Left ventricle myocardium superior (tissue), 1 donor: ENCODE results near the gene NUDT8. TPM values are rescaled to one million over a fixed set of nuclear protein-coding genes. Genes with fewer than 3 reads are reported as not detected.
"Not testable (repeated sequence)": the region's sequence is repeated elsewhere in the genome, so short reads cannot be mapped to it uniquely, and the experiment has no call there.

Experiments used
- ATAC-seq: fragments of 200-7000 bp; cut with Tn5 transposase; one replicate; pipeline ENCODE4 v1.9.1; 2020; ENCODE audit warnings: mild to moderate bottlenecking, moderate library complexity
- DNase-seq: peaks from one replicate; pipeline ENCODE4 v3.0.0-alpha.2; 2020
- intact Hi-C: fragments of 100-400 bp; cut with micrococcal nuclease; formaldehyde crosslinking; loops from one replicate; pipeline ENCODE4 v1.11.0; 2022
- total RNA-seq: library from RNA; stranded (reverse); fragmentation: NEBNext Ultra II Directional; extraction: Animal tissue kit (Norgen Biotek cat#: 25700); gene quantifications from one replicate; pipeline ENCODE4 v1.2.1, GENCODE V29; 2021
- donor health status: DM: no; HTN: yes; CAD: no; lungs with severe emphysema.

NUDT8 gene
- total RNA-seq, 1 donor from 2014 or later = 106 TPM

DNA sequence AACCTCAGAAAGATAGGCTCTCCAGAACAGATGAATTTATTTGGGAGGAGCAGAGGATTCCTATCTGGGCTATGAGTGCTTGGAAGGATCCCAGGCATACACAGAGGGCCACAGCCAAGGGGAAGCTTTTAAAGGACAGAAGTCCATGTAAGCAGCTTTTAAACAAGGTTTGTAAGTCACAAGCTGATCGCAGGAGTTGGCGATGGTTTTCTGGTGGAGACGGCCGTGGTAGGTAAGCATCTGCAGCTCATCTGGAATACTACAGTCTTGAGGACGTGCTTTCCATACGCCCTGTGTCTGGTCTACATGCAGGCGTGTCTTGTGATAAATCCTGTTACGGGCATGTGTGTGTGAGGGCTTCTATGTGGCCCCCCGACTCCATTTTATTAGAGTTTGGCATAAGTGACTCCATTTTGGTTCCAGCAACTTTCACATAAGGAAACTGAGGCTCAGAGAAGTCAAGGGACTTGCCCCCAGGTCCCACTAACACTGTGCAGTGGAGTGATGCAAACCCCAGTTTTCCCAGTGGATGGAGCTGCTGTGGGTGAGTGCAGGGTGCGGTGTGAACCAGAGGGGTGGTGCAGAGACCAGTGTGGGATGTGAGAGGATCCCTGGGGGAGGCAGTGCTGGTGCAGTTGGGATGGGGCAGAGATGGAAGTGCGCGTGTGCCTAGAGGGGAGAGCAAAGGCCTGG is 32.6 kb upstream of the NUDT8 start:
- intact Hi-C loops = no loop called here
- DNase-seq = no peak
- no peak for ATAC-seq

DNA sequence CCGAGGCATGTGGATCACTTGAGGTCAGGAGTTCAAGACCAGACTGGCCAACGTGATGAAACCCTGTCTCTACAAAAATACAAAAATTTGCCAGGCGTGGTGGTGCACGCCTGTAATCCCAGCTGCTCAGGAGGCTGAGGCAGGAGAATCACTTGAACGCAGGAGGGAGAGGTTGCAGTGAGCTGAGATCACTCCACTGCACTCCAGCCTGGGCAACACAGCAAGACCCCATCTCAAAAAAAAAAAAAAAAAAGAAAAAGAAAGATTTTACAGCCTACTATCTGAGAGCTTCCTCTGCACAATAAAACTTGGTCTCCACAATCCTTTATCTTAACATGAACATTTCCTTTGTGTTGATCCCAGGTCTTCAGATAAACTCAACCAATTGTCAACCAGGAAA is 31.0 kb upstream of the NUDT8 start:
- ATAC-seq, DNase-seq, intact Hi-C loops: not testable (repeated sequence)

DNA sequence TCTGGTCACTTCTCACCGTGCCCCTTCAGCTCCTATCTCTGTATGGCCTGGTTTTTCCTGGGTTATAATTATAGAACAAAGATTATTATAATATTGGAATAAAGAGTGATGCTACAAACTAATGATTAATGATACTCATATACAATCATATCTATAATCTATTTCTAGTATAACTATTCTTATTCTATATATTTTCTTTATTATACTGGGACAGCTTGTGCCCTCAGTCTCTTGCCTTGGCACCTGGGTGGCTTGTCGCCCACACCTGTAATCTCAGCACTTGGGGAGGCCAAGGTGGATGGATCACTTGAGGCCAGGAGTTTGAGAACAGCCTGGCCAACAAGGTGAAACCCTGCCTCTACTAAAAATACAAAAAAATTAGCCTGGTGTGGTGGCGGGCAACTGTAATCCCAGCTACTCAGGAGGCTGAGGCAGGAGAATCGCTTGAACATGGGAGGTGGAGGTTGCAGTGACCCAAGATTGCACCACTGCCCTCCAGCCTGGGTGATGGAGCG is 30.0 kb upstream of the NUDT8 start:
- DNase-seq, intact Hi-C loops, ATAC-seq: not testable (repeated sequence)

DNA sequence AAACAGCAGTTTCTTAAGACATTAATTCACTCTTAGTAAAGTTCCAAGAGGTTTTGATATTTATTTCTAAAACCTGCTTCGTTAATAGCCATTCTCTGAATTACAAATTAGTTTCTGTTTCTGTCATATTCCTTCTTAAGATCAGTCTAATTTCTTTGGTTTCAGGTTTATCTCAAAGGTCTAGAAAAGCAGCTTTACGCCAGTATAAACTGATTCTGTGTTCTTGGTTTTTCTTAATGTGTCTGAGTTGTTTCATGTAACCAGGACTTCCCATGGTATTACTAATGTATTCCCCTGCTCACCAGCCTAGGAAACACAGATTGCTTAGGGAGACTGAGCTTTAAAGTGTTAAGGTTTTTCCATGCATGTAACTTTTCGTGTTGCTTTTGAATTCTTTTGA is 27.6 kb upstream of the NUDT8 start:
- ATAC-seq = no peak
- intact Hi-C loops = no loop called here
- DNase-seq = no peak

DNA sequence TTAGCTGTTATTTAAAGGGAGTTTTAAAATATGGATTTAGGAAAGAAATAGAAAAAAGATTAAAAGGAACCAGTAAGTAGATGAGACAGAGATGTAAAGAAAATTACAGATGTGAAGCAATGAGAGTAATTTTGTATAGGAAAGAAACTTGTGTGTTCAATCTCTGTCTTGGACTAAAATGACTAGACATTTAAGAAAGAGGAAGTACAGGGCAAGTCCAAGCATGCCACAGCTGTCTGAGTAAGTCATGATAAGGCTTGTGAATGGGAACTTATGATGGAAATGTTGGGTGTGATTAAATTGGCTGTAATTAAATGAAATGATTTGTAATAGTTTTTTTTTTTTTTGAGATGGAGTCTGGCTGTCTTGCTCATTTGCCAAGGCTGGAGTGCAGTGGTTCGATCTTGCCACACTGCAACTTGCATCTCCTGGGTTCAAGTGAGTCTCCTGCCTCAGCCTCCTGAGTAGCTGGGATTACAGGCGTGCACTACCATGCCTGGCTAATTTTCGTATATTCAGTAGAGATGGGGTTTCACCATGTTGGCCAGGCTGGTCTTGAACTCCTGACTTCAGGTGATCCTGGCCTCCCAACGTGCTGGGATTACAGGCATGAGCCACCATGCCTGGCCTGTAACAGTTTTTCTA is 26.7 kb upstream of the NUDT8 start:
- ATAC-seq (no peak), DNase-seq (no peak)
- intact Hi-C loops = no loop called here

DNA sequence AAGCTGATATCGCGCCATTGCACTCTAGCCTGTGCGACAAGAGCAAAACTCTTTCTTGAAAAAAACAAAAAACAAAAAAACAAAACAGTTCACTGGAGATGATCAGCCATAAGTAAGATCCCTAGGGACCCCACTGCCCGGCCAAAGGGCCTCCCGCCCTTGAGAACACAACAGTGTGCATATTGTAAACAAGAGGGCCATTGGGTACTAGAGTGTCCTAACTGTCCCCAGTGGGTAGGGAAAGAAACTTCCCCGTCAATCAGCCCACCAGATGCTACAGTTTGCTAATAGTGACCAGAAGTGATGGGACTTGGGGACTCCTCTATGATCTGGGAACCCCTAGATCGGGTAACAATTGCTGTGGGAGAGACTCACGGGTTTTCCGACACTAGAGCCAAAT is 24.5 kb upstream of the NUDT8 start:
- intact Hi-C loops = no loop called here
- ATAC-seq (no peak), DNase-seq (no peak)

DNA sequence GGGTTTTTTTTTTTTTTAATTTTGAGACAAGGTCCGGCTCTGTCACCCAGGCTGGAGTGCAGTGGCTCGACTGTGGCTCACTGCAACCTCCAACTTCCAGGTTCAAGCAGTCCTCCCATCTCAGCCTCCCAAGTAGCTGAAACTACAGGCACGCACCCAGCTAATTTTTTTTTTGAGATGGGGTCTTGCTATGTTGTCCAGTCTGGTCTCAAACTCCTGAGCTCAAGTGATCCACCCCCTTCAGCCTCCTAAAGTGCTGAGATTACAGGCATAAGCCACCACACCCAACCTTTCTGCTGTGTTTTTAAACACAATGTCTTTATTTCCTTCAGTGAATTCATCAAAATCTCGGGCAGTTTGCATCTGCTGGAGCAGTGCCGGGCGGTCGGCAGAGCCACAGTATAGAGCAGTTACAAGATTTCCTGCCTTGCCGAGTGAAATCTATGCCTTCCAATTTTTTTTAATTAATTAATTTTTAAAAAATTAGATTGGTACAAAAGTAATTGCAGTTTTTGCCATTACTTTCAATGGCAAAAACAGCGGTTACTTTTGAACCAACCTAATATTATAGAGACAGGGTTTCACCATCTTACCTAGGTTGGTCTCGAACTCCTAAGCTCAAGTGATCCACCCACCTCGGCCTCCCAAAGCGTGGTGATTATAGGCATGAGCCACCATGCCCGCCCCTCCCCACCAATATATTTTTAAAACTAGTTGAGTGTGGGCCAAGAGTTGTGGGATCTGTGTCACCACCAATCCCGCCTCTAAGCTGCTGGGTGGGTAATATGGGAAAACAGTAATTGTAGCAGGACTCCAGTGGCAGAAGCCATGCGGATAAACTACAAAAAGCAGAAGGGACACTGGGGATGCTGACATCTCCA is 23.5 kb upstream of the NUDT8 start:
- intact Hi-C loops = no loop called here
- DNase-seq (no peak), ATAC-seq (no peak)

DNA sequence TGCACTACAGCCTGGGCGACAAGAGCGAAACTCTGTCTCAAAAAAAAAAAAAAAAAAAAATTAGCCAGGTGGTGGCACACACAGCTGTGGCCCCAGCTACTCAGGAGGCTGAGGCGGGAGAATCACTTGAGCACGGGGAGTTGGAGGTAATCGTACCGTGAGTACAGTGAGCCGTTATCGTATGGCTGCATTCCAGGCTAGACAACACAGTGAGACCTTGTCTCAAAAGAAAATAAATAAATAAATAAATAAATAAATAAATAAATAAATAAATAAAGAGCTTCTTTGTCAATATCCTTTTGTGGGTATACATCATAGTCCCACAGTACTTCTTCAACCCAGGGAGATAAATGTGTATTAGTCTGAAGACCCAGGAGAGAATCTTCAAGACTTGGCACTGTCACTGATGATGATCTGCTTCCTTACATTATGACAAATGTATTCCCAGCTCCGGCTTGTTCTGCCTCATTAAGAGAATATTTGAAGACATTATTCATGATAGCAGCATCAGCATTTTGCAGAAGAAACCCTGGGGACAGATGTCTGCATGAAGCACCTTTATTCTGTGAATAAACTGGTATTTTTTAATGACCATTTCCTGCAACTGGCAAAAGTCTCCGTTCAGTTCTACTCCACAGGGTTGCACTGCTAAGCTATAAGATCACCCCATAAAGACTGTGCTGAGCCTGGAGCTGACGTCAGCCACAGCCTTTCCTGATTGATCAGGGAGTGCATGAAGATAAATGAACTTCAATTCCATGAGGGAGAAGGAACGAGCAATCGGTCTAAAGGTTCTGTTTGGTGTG is 22.4 kb upstream of the NUDT8 start:
- no peak for DNase-seq
- intact Hi-C loops = no loop called here
- ATAC-seq = no peak

DNA sequence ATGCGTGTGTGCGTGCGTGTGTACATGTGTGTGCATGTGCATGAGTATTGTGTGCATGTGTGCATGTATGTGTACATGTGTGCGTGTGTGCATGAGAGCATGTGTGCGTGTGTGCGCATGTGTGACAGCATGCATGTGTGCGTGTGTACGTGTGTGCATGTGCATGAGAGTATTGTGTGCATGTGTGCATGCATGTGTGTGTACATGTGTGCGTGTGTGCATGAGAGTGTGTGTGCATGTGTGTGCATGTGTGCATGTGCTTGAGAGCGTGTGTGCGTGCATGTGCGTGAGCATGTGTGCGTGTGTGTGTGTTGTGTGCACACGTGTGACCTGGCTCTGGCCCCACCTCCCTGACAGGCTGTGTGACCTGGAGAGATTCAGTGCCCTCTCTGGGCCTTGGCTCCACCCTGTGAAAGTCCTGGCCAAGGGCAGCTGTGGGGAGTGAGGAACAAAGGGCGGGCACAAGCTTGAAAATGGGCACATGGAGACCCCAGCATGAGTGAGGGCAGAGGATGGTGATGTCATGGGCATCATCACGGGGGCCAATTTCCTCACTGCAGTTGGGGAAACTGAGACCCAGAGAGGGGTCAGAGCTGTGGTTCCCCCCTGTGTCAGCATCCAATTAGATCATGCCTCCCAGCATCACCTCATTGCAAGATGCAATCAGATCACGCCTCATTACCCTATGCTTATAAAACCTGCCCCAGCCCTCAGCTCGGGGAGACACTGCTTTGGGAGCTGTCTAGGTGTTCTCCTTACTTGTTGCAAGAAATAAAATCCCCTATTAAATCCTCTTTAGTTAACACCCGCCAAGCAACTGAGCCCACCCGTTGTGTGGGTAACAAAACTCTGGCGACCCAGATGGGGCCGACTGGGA is 20.1 kb upstream of the NUDT8 start:
- ATAC-seq (no peak), DNase-seq (no peak)
- intact Hi-C loops = no loop called here

DNA sequence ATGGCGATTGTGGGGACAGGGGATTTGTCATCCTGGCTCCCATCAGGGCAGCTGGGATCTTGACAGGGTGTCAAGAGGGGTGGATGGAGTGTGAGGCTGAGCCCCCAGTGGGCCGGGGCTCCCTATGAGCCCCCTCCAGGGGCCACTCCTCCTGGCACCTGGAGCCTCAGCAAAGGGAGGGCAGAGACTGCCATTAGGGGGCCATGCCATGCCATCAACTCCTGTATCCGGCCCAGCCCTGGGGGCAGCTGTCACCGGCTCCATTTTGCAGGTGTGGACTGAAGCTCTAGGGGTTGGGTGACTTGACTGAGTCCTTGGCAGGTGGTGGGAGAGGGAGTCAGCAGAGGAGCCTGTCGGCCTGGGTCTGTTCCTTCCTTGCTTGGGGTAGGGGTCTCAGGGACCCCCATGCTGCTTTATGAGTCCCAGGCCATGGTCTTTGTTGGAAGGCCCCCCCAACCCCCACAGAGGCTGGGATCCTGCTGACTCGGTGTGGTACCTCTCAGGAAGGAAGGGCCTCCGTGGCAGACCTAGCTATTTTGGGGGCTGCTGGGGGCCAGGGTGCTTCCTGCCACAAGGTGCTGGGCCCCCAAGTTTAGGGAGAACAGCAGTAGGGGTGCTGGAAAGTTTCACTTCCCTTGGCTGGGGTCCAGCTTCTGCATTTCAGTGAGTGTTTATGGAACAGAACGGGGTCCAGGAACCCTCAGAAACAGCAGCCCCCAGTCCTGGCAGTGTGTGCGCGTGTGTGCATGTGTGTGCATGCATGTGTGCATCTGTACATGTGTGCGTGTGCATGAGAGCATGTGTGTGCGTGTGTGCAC is 19.3 kb upstream of the NUDT8 start:
- intact Hi-C loops = no loop called here
- ATAC-seq (no peak), DNase-seq (no peak)

DNA sequence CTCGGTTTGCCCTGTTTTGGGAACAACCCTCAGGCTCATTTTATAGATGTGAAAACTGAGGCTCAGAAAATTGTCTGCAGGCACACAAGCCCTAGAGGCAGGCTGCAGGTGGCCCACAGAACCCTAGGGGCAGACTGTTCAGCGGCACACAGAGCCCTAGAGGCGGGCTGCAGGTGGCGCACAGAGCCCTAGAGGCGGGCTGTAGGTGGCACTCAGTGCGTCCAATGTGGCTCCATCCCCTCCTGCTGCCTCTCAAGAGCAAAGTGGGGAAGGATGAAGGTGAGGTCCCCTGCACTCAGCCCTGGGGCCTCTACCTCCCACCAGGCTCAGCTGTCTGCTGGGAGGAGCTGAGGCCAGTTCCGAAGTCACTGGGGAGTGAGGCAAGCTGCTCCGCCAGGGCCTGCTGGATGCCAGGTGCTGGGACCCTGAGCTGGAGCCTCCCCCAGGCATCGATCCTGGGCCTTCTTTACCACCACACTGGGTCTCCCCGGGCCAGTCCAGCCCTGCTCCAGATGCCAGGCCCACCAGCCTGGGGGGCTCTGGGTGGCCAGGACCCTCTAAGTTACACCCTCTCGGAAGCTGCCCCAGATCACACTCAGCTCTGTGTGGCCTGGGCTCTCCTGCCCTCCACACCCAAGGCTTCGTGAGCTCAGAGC is 18.5 kb upstream of the NUDT8 start:
- DNase-seq = no peak
- intact Hi-C loops = no loop called here
- ATAC-seq = no peak

DNA sequence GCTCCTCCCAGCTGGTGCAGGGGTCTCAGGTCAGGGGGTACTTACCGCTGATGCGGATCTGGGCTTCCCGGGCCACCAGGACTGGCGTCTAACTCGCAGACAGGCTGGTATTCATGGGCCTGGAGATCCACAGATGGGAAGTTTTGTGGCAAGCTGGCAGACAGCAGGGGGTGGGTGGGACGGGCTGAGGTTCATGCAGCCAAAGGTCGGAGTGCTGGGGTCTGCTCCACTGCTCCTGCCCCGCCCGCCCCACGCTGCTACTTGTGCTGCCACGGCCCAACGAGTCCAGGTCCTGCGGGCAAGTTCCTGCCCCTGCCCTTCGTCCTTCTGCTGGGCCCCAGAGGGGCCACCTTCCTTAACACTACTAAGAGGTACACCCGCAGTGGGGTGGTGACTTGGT is 17.7 kb upstream of the NUDT8 start:
- intact Hi-C loops = no loop called here
- no peak for ATAC-seq
- no peak for DNase-seq

DNA sequence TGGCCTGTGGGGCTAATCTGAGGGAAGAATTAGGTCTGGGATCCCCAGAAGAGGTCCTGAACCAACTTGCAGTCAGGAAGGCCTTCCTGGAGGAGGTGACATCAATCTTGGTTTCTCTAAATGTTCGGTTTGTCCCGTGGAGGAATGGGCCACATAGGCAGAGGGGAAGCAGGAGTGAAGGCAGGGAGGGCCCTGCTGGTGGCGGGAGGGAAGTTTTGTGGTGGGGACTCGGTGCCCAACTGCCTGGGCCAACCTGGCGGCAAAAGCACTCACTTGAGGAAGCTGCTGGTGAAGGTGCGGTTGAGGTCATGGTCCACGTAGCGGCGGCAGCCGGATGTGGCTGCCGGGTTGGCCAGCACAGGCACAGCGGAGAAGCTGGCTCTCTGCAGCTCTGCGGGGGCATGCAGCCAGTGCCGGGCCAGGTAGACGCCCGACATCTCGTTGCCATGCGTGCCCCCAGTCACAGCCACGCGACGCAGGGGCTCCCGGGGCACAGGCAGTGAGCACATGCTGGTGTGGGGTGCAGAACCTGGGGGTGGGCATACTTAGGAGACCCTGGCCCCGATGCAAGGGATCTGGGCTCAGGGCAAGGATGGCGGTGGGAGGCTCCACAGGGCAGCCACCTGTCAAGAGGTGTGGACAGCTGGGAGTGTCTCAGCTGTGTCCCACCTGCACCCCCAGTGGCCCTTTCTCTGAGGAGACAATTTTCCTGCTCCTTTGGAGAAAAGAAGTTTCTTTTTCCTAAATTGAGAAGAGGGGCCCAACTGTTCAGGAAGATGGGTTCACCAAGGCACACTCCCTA is 17.0 kb upstream of the NUDT8 start:
- intact Hi-C loops = no loop called here
- no peak for ATAC-seq
- no peak for DNase-seq

DNA sequence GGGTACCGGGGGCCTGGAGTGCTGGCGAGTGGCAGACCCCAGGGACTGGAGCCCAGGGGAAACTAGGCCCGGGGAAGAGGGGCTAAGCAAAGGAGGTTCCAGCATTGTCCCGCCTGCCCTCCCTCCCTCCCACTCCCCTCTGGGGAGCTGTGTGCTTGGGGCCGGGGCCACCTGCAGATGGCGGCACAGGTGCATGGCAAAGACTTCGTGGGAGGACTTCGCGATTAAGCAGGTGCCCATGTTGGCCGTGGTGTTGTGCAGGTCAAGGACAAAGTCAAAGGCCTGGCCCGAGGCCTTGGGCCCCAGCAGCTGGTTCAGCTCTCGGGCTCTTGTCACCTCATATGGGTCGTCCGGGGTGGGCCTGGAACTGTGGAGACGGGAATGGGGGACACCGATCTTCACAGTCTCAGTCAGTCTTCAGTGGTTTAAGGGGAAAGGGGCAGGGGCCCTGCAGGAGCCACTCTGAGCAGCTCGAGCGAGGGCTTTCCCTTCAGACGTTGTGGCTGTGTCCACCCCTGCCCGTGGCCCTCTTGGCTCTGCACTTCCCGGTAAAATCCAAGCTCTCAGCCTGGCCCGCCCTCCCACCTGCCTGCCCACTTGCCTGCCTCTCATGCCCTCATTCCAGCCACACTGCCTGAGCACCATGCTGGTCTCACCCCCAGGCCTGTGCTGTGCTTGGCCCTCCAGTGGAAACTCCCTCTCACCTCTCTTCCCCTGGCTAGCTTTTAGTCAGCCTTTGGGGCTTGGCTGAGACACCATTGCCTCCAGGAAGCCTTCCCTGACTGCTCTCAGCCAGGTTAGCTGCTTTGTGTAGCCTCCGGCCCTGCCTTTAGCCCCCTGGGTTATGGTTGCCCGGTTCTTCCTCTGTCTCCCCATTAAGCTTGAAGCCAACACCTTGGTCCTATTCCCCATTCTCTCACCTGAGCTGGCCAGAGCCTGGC is 16.1 kb upstream of the NUDT8 start:
- ATAC-seq (no peak), DNase-seq (no peak)
- intact Hi-C loops = no loop called here
